Skeletal muscle satellite cell (primary cell): ENCODE results near the gene BACH2.
"Not testable (repeated sequence)": the region's sequence is repeated elsewhere in the genome, so short reads cannot be mapped to it uniquely, and the experiment has no call there.

Source experiments
- H3K27me3 ChIP-seq: 2 replicates; pipeline ENCODE4 v1.7.0; 2013; ENCODE audit warnings: low read length; ENCODE audit not compliant: control insufficient read depth, insufficient read depth
- H3K36me3 ChIP-seq: 2 replicates; pipeline ENCODE4 v1.7.0; 2013; ENCODE audit warnings: mild to moderate bottlenecking, control low read depth, low read length; ENCODE audit not compliant: insufficient read depth
- H3K4me1 ChIP-seq: 2 replicates; pipeline ENCODE4 v1.7.0; 2013; ENCODE audit warnings: low read length; ENCODE audit not compliant: control insufficient read depth, insufficient read depth
- H3K4me2 ChIP-seq: 2 replicates; pipeline ENCODE4 v1.7.0; 2013; ENCODE audit warnings: mild to moderate bottlenecking, low read length
- H3K4me3 ChIP-seq: 2 replicates; pipeline ENCODE4 v1.7.0; 2013; ENCODE audit warnings: low read length
- H3K9ac ChIP-seq: 2 replicates; pipeline ENCODE4 v1.7.0; 2013; ENCODE audit warnings: mild to moderate bottlenecking, low read depth, low read length, moderate library complexity
- H3K9me3 ChIP-seq: replicated peaks from 2 replicates; pipeline ENCODE4 v1.7.0; 2013; ENCODE audit warnings: mild to moderate bottlenecking, control low read depth, low read length

The BACH2 gene

GRCh38 chr6:90036963-90037362 is 259.7 kb downstream of the BACH2 start:
- Histone ChIP-seq H3K9me3 (no peaks in the 10 kb centered on the region), H3K27me3 (no peaks in the 10 kb centered on the region), H3K4me3 (no peak overlapping the region), H3K9ac (no peak overlapping the region), H3K4me1 (peaks cover 11% of the 10 kb centered on the region), H3K36me3 (no peaks in the 10 kb centered on the region), H3K4me2 (no peak overlapping the region)

DNA sequence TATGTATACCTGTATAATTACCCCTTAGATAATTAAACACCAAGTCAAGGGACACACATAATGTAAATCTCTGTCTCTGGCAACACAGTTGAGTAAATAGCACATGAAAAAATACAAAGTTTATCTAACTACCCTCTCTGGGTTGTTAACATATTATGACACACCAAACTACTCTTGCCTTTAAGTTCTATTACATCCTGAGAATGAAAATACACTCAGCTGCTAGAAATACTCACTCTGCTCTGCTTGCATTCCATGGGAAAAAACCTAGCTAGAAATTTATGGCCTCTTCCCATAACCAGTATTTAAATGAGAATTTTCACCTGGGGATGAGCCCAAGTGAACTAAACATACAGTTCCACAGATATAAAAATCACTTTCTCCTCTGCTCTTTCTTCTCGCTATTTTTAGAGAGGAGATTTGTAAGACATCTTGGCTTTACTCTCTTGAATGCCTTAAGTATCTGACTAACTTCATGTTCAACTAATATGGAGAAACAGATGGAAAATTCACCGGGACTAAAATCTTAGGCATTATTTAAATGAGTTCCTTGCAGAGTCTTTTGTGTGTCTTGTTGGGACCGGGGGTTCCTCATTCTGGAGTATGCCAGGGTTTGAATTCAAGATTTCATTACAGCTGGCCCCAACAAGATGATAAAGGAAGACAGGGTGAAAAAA is 261.5 kb downstream of the BACH2 start:
- H3K4me3 ChIP-seq = no peak overlapping the region
- no peak overlapping the region for H3K4me2 ChIP-seq
- H3K27me3 ChIP-seq = no peaks in the 10 kb centered on the region
- H3K9ac ChIP-seq = peak overlapping the region; percentile 15
- peaks cover 2% of the 10 kb centered on the region for H3K4me1 ChIP-seq
- no peaks in the 10 kb centered on the region for H3K36me3 ChIP-seq
- no peaks in the 10 kb centered on the region for H3K9me3 ChIP-seq

DNA sequence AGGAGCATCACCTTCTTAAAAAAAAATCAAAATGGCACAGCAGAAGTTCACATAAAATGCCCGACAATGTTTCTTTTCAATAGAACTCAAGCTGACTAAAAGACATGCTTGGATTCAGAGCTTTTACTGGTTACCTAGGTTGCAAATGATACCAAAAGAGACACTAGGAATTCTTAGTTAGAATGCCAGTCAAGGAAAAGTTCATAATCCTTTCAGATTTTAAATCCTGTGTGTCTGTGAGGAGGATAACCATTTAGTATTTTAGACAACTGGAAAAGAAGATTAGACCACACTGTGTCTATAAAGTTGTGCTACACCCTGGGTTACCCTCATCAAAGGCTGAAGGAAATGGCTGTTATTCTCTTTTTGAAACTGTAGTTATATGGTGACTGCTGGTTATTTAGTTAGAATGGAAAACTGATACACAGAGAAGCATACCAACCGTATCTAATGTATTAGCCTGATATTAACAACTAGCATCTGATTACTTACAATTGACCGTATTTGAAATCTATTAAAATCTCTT is 262.8 kb downstream of the BACH2 start:
- Histone ChIP-seq H3K4me2 (no peak overlapping the region), H3K9me3 (no peaks in the 10 kb centered on the region), H3K4me3 (no peak overlapping the region), H3K27me3 (no peaks in the 10 kb centered on the region), H3K9ac (no peak overlapping the region), H3K4me1 (no peaks in the 10 kb centered on the region), H3K36me3 (no peaks in the 10 kb centered on the region)

DNA sequence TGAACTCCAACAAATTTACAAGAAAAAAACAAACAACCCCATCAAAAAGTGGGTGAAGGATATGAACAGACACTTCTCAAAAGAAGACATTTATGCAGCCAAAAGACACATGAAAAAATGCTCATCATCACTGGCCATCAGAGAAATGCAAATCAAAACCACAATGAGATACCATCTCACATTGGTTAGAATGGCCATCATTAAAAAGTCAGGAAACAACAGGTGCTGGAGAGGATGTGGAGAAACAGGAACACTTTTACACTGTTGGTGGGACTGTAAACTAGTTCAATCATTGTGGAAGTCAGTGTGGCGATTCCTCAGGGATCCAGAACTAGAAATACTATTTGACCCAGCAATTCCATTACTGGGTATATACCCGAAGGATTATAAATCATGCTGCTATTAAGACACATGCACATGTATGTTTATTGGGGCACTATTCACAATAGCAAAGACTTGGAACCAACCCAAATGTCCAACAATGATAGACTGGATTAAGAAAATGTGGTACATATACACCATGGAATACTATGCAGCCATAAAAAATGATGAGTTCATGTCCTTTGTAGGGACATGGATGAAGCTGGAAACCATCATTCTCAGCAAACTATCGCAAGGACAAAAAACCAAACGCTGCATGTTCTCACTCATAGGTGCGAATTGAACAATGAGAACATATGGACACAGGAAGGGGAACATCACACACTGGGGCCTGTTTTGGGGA is 264.0 kb downstream of the BACH2 start:
- H3K4me2 ChIP-seq, H3K9ac ChIP-seq, H3K9me3 ChIP-seq, H3K4me1 ChIP-seq, H3K27me3 ChIP-seq, H3K36me3 ChIP-seq, H3K4me3 ChIP-seq: not testable (repeated sequence)

GRCh38 chr6:90028995-90029635 is 267.5 kb downstream of the BACH2 start:
- H3K4me1 ChIP-seq = peaks cover 19% of the 10 kb centered on the region
- H3K9ac ChIP-seq = no peak overlapping the region
- H3K9me3 ChIP-seq = no peaks in the 10 kb centered on the region
- H3K27me3 ChIP-seq = peaks cover 9% of the 10 kb centered on the region
- H3K4me3 ChIP-seq = no peak overlapping the region
- H3K36me3 ChIP-seq = no peaks in the 10 kb centered on the region
- H3K4me2 ChIP-seq = no peak overlapping the region

GRCh38 chr6:90028066-90028778 is 268.4 kb downstream of the BACH2 start:
- Histone ChIP-seq H3K36me3 (no peaks in the 10 kb centered on the region), H3K9ac (no peak overlapping the region), H3K4me1 (peaks cover 19% of the 10 kb centered on the region), H3K4me3 (no peak overlapping the region), H3K27me3 (peaks cover 9% of the 10 kb centered on the region), H3K9me3 (no peaks in the 10 kb centered on the region), H3K4me2 (no peak overlapping the region)

GRCh38 chr6:90026216-90026615 is 270.4 kb downstream of the BACH2 start:
- Histone ChIP-seq H3K4me2 (peak overlapping the region; percentile 44), H3K4me1 (peaks cover 19% of the 10 kb centered on the region), H3K36me3 (no peaks in the 10 kb centered on the region), H3K9me3 (no peaks in the 10 kb centered on the region), H3K9ac (peak overlapping the region; percentile 28), H3K4me3 (no peak overlapping the region), H3K27me3 (peaks cover 9% of the 10 kb centered on the region)

DNA sequence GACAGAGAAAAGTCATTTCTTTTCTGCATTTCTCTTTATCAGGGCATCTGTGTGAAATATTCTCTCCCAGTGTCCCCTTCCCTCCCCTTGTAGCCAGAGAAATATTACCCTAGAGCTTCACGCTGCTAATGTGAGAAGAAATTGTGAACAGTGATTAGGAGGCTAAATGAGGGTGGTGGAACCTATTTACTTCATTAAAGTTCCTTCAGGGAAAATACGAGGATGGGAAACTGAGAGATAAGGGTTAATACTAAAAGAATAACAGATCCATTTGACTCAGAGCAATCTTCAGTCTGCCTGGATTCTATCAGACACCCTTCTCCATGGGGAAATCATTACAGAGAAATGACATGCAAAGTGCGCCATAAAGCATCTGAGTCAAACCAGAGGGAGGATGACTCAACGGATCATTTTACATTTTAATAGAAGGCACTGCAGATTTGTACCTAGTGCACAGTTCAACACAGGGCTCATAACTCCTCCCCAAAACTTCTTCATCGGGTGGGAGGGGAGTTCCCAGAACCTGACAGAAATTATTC is 271.1 kb downstream of the BACH2 start:
- Histone ChIP-seq H3K4me3 (no peak overlapping the region), H3K9ac (peak overlapping the region; percentile 63), H3K4me1 (peaks cover 19% of the 10 kb centered on the region), H3K27me3 (peaks cover 9% of the 10 kb centered on the region), H3K4me2 (peak overlapping the region; percentile 58), H3K9me3 (no peaks in the 10 kb centered on the region), H3K36me3 (no peaks in the 10 kb centered on the region)

GRCh38 chr6:90024633-90025032 is 272.0 kb downstream of the BACH2 start:
- no peak overlapping the region for H3K4me2 ChIP-seq
- H3K4me1 ChIP-seq = peaks cover 19% of the 10 kb centered on the region
- H3K9ac ChIP-seq = no peak overlapping the region

DNA sequence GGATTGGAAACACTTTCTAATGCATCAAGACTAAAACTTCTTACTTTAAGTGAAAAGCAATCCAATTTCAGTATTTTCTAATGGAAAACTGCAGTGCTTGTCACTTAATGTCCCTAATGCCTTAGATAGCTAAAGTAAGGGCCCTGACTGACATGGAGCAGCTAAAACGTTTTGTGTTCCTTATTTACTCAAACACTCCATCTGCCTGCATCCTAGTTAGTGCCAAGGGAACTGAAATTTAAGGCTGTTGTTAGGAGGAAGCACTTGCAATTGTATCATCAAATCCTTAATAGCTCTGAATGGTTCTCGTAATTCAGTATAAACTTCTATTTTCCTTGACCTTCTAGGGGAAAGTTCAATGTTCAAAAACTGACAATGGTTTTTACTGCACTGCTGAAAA is 274.9 kb downstream of the BACH2 start:
- Histone ChIP-seq H3K36me3 (no peaks in the 10 kb centered on the region), H3K27me3 (no peaks in the 10 kb centered on the region), H3K4me3 (no peak overlapping the region), H3K4me2 (no peak overlapping the region), H3K4me1 (peaks cover 19% of the 10 kb centered on the region), H3K9ac (no peak overlapping the region), H3K9me3 (no peaks in the 10 kb centered on the region)

More at GRCh38 chr6:90024633-90025032, 272.0 kb downstream of the BACH2 start:
- H3K27me3 ChIP-seq = peaks cover 9% of the 10 kb centered on the region
- H3K4me3 ChIP-seq = no peak overlapping the region
- no peaks in the 10 kb centered on the region for H3K9me3 ChIP-seq
- H3K36me3 ChIP-seq = no peaks in the 10 kb centered on the region

GRCh38 chr6:90020746-90021145 is 275.9 kb downstream of the BACH2 start:
- Histone ChIP-seq H3K9me3 (no peaks in the 10 kb centered on the region), H3K4me2 (no peak overlapping the region), H3K36me3 (no peaks in the 10 kb centered on the region), H3K27me3 (no peaks in the 10 kb centered on the region), H3K4me1 (peaks cover 11% of the 10 kb centered on the region), H3K4me3 (no peak overlapping the region), H3K9ac (no peak overlapping the region)
